IMR-90 (cell line): ENCODE results near the gene ROBO2. TPM values are rescaled to one million over a fixed set of nuclear protein-coding genes. Genes with fewer than 3 reads are reported as not detected.

Experiments
- ATAC-seq: fragments of 200-7000 bp; cut with Tn5 transposase; 2 replicates; pipeline ENCODE4 v1.9.1; 2020; ENCODE audit warnings: low read depth, mild to moderate bottlenecking, moderate library complexity
- BruUV-seq: library from RNA; stranded (reverse); fragments of 400-500 nt; replicated peaks from 2 replicates; lab custom pipeline; 2021; lab: Mats Ljungman, UMichigan
- CTCF ChIA-PET: fragments of 300-600 bp; formaldehyde crosslinking; extraction: SDS; loops from one replicate; lab custom pipeline; 2021; ENCODE audit warnings: antibody characterized with exemption; lab: Yijun Ruan, JAX
- POLR2A ChIA-PET: fragments of 300-600 bp; sonication (Branson Sonifier 250); formaldehyde crosslinking; loops from one replicate; lab custom pipeline; 2022; ENCODE audit warnings: antibody characterized with exemption; ENCODE audit not compliant: unreplicated experiment; lab: Charles Lee
- DNase-seq: peaks from one replicate; pipeline ENCODE4 v3.0.0; 2013
- H2AFZ ChIP-seq: replicated peaks from 2 replicates; pipeline ENCODE3; 2013; ENCODE audit warnings: low read length, mild to moderate bottlenecking; ENCODE audit not compliant: poor library complexity
- H2AK5ac ChIP-seq: 2 replicates; pipeline ENCODE4 v1.6.1; 2013; ENCODE audit warnings: low read depth, low read length, inconsistent platforms
- H2AK9ac ChIP-seq: replicated peaks from 2 replicates; pipeline ENCODE3; 2013; ENCODE audit warnings: mild to moderate bottlenecking, low read depth, low read length, moderate library complexity; ENCODE audit not compliant: poor library complexity
- H2BK120ac ChIP-seq: 2 replicates; pipeline ENCODE4 v1.6.1; 2013; ENCODE audit warnings: low read depth, low read length, inconsistent platforms
- H2BK15ac ChIP-seq: 3 replicates; pipeline ENCODE4 v1.6.1; 2013; ENCODE audit warnings: low read depth, low read length, inconsistent platforms
- H2BK20ac ChIP-seq: 2 replicates; pipeline ENCODE4 v1.6.1; 2013; ENCODE audit warnings: low read depth, mild to moderate bottlenecking, inconsistent platforms, low read length, moderate library complexity
- H2BK5ac ChIP-seq: 2 replicates; pipeline ENCODE4 v1.6.1; 2013; ENCODE audit warnings: mild to moderate bottlenecking, low read depth, low read length, inconsistent platforms; ENCODE audit not compliant: poor library complexity, severe bottlenecking
- H3K14ac ChIP-seq: replicated peaks from 2 replicates; pipeline ENCODE4 v1.6.1; 2013; ENCODE audit warnings: low read depth, low read length, inconsistent platforms
- H3K18ac ChIP-seq: 2 replicates; pipeline ENCODE4 v1.6.1; 2013; ENCODE audit warnings: low read depth, low read length, control low read depth
- H3K23ac ChIP-seq: 2 replicates; pipeline ENCODE4 v1.6.1; 2013; ENCODE audit warnings: low read depth, low read length, inconsistent platforms
- H3K27ac ChIP-seq: 2 replicates; pipeline ENCODE4 v1.5.1; 2013; ENCODE audit warnings: mild to moderate bottlenecking, control low read depth, low read length; ENCODE audit not compliant: insufficient read depth
- H3K27me3 ChIP-seq: 2 replicates; pipeline ENCODE4 v1.6.1; 2013; ENCODE audit warnings: low read length; ENCODE audit not compliant: control insufficient read depth, insufficient read depth
- H3K36me3 ChIP-seq: 2 replicates; pipeline ENCODE4 v1.6.1; 2013; ENCODE audit warnings: low read length, mixed read lengths; ENCODE audit not compliant: control insufficient read depth, insufficient read depth
- H3K4ac ChIP-seq: 2 replicates; pipeline ENCODE4 v1.6.1; 2013; ENCODE audit warnings: low read depth, low read length, inconsistent platforms
- H3K4me1 ChIP-seq: 2 replicates; pipeline ENCODE4 v1.6.1; 2013; ENCODE audit warnings: low read length, mixed read lengths; ENCODE audit not compliant: control insufficient read depth, insufficient read depth
- H3K4me2 ChIP-seq: 2 replicates; pipeline ENCODE4 v1.6.1; 2013; ENCODE audit warnings: low read depth, mild to moderate bottlenecking, control low read depth, low read length, moderate library complexity
- H3K4me3 ChIP-seq: 2 replicates; pipeline ENCODE4 v1.5.1; 2013; ENCODE audit warnings: low read depth, mild to moderate bottlenecking, control low read depth, low read length, moderate library complexity; ENCODE audit not compliant: insufficient read depth
- H3K56ac ChIP-seq: 2 replicates; pipeline ENCODE4 v1.6.1; 2013; ENCODE audit warnings: low read length, inconsistent platforms; ENCODE audit not compliant: insufficient read depth; ENCODE audit errors: extremely low read depth
- H3K79me1 ChIP-seq, 2 experiments: 2 replicates each; pipeline ENCODE4 v1.6.1; 2013; ENCODE audit warnings: low read length in 2 of 2, inconsistent platforms in 1 of 2, low read depth in 1 of 2
- H3K9ac ChIP-seq: 2 replicates; pipeline ENCODE4 v1.6.1; 2013; ENCODE audit warnings: low read depth, low read length, control low read depth
- H3K9me1 ChIP-seq: 2 replicates; pipeline ENCODE4 v1.6.1; 2013; ENCODE audit warnings: low read length, inconsistent platforms; ENCODE audit not compliant: insufficient read depth
- H3K9me3 ChIP-seq: 2 replicates; pipeline ENCODE4 v1.6.1; 2013; ENCODE audit warnings: low read length; ENCODE audit not compliant: control insufficient read depth, insufficient read depth
- H4K20me1 ChIP-seq: 2 replicates; pipeline ENCODE4 v1.6.1; 2013; ENCODE audit warnings: low read length, inconsistent platforms; ENCODE audit not compliant: insufficient read depth
- H4K5ac ChIP-seq: 2 replicates; pipeline ENCODE4 v1.6.1; 2013; ENCODE audit warnings: mild to moderate bottlenecking, low read depth, low read length, control low read depth
- H4K8ac ChIP-seq, 2 experiments: 2 replicates each; pipeline ENCODE4 v1.6.1; 2013; ENCODE audit warnings: low read depth in 2 of 2, low read length in 2 of 2, control low read depth in 1 of 2, inconsistent platforms in 1 of 2
- H4K91ac ChIP-seq: 2 replicates; pipeline ENCODE4 v1.6.1; 2013; ENCODE audit warnings: low read depth, low read length, inconsistent platforms; ENCODE audit not compliant: insufficient read depth
- MXI1 ChIP-seq: IDR thresholded peaks from 2 replicates; pipeline ENCODE4 v1.6.1; 2012; ENCODE audit warnings: low read depth, mild to moderate bottlenecking, low read length, moderate library complexity, borderline replicate concordance
- WGBS, 2 experiments: methylation state at CpG; one replicate each; pipeline versions ENCODE4 v1.1.5 to v1.1.7; 2013; ENCODE audit warnings: missing lambda C conversion rate in 2 of 2; ENCODE audit not compliant: insufficient read length in 1 of 2; ENCODE audit errors: extremely low coverage in 2 of 2; 5-methylcytosine and 5-hydroxymethylcytosine counted together
- dilution Hi-C: fragments of 300-500 bp; cut with HindIII; formaldehyde crosslinking; loops from one replicate; pipeline ENCODE4 v1.14.3; 2018; ENCODE audit warnings: low sequenced_read_pairs; ENCODE audit not compliant: unreplicated experiment
- in situ Hi-C: fragments of 300-500 bp; cut with MboI; formaldehyde crosslinking; loops from 3 replicates; pipeline ENCODE4 v1.14.3; 2019; ENCODE audit warnings: low sequenced_read_pairs, inconsistent platforms, mixed read lengths
- intact Hi-C: fragments of 100-400 bp; cut with micrococcal nuclease; formaldehyde crosslinking; loops from 2 replicates; pipeline ENCODE4 v1.10.0; 2022
- polyA plus RNA-seq, 3 experiments: library from polyadenylated mRNA; depleted of rRNA; stranded (reverse); fragments of >200 nt; gene quantifications; 2 replicates each; pipeline ENCODE4 v1.2.3, GENCODE V29; 2012; ENCODE audit warnings: low replicate concordance in 1 of 3
- total RNA-seq: library from RNA; depleted of rRNA; stranded (reverse); fragments of >200 nt; gene quantifications from 2 replicates; pipeline ENCODE4 v1.2.3, GENCODE V29; 2012

The ROBO2 gene
- total and polyA plus RNA-seq, 2 of the 4 experiments (the other 2 are of a cell fraction) = 9.3 to 14.5 TPM

DNA sequence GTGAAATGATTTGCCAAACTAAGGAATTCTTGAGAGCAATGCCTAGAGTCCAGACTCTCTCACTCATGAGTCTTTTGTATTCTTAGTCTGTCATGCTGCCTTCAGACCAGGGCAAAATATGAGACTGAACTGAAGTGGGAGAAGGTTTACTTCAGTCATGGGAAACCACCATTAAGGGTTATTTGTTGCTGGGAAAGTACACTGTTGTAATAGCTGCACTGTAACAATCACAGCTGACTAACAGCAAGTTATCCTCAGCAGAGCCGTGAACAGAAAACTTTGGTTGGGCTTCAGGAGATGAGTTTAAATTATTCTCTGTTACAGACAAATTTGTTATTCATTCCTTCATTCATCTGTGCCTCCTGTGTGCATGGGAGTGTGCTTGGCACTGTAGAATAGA is 258.5 kb downstream of the ROBO2 start:
- Histone ChIP-seq H3K4me1 (no peaks in the 10 kb centered on the region), H2BK5ac (no peak overlapping the region), H2BK120ac (no peak overlapping the region), H3K9me3 (no peaks in the 10 kb centered on the region), H4K5ac (no peak overlapping the region), H3K18ac (no peak overlapping the region), H3K79me1 (no peaks in the 10 kb centered on the region), H4K8ac (no peak overlapping the region), H4K91ac (no peak overlapping the region), H3K14ac (no peak overlapping the region), H3K4me3 (no peak overlapping the region), H2BK20ac (no peak overlapping the region), H3K23ac (no peak overlapping the region), H3K36me3 (no peaks in the 10 kb centered on the region), H3K56ac (no peak overlapping the region), H4K20me1 (no peaks in the 10 kb centered on the region), H2AFZ (no peak overlapping the region), H3K4me2 (no peak overlapping the region; the same call in 1 of the 2 replicates), H3K9ac (no peak overlapping the region), H2AK9ac (no peak overlapping the region), H3K27ac (no peak overlapping the region), H2BK15ac (no peak overlapping the region), H3K4ac (no peak overlapping the region), H3K27me3 (no peaks in the 10 kb centered on the region), H2AK5ac (no peak overlapping the region), H3K9me1 (no peaks in the 10 kb centered on the region)
- intact Hi-C loops = no loop called here
- dilution Hi-C loops = no loop called here
- no CpG with 5 or more reads among the region's 1 CpG for WGBS, 2 experiments
- ATAC-seq (peak; percentile 74), DNase-seq (peak; percentile 59)
- POLR2A ChIA-PET = no interaction called here
- BruUV-seq = no TSS peak
- CTCF ChIA-PET = no interaction called here
- in situ Hi-C loops = no loop called here
- no peak for TF ChIP-seq MXI1
